Stimulated activated CD8-positive, alpha-beta memory T cell treated with anti-CD3 and anti-CD28 coated beads, Interleukin-7, amount 100 ng/mL, for 1 hour (primary cell): ENCODE results near the gene LYZL6.
"Not testable (repeated sequence)": the region's sequence is repeated elsewhere in the genome, so short reads cannot be mapped to it uniquely, and the experiment has no call there.

ENCODE experiments used
- DNase-seq, 2 donors: peaks; one replicate each; pipeline ENCODE4 v3.0.0-alpha.2; 2020; ENCODE audit warnings: low read depth in 2 of 2

Gene LYZL6

GRCh38 chr17:35947156-35947585 lies 3.7 kb upstream of the LYZL6 start:
- DNase-seq: peak; percentile 12 to 20

- DNase-seq: no peak
These were observed 638 bp upstream of the LYZL6 start for GRCh38 chr17:35944151-35944550.

- DNase-seq: no peak
These were observed 826 bp downstream of the LYZL6 start for GRCh38 chr17:35942588-35943186.

- DNase-seq: not testable (repeated sequence)
These were observed 5.0 kb downstream of the LYZL6 start for GRCh38 chr17:35938492-35938891.

- DNase-seq: no peak
These were observed 7.5 kb downstream of the LYZL6 start for GRCh38 chr17:35936063-35936462.

- no peak for DNase-seq
These were observed 8.8 kb downstream of the LYZL6 start for GRCh38 chr17:35934760-35935159.

GRCh38 chr17:35932586-35932985 lies 10.9 kb downstream of the LYZL6 start:
- no peak for DNase-seq

- no peak for DNase-seq
These were observed 11.6 kb downstream of the LYZL6 start for GRCh38 chr17:35931794-35932425.

- DNase-seq: peak; percentile 56
These were observed 13.1 kb downstream of the LYZL6 start, which contains the start of gene RDM1 for GRCh38 chr17:35930211-35931065. Gene RDM1, minus strand, starts transcription at chr17:35930773. Its CDS starts 46 bp downstream, at chr17:35930727.

- DNase-seq: no peak
These were observed 15.8 kb downstream of the LYZL6 start for GRCh38 chr17:35927714-35928113.

- DNase-seq: no peak
These were observed 19.9 kb downstream of the LYZL6 start for GRCh38 chr17:35923609-35924114.

- DNase-seq: no peak
These were observed 23.3 kb downstream of the LYZL6 start for GRCh38 chr17:35920229-35920628.

GRCh38 chr17:35918665-35919064 lies 24.8 kb downstream of the LYZL6 start:
- DNase-seq: no peak

- DNase-seq: no peak
These were observed 25.8 kb downstream of the LYZL6 start for GRCh38 chr17:35917519-35918213.

- no peak for DNase-seq
These were observed 28.2 kb downstream of the LYZL6 start for GRCh38 chr17:35915153-35915964.

GRCh38 chr17:35914354-35914753 lies 29.2 kb downstream of the LYZL6 start:
- no peak for DNase-seq

GRCh38 chr17:35913609-35914008 lies 29.9 kb downstream of the LYZL6 start:
- DNase-seq: no peak

GRCh38 chr17:35912942-35913341 lies 30.6 kb downstream of the LYZL6 start:
- no peak for DNase-seq

GRCh38 chr17:35912339-35912912 lies 31.1 kb downstream of the LYZL6 start:
- no peak for DNase-seq

GRCh38 chr17:35909408-35909807 lies 34.1 kb downstream of the LYZL6 start:
- no peak for DNase-seq

GRCh38 chr17:35907691-35908090 lies 35.8 kb downstream of the LYZL6 start:
- no peak for DNase-seq
